Measurements from ENCODE around the gene PSMB10.

GRCh38 chr16:67964477-67965131 is 28.0 kb upstream of the PSMB10 start:
- TF ChIP-seq CTCF (IDR thresholded peaks at IDR 0.05; ENCODE audit: insufficient read depth, low read length, poor library complexity, severe bottlenecking) (no peak), EZH2phosphoT487 (conservative IDR thresholded peaks at IDR 0.05; ENCODE audit: low read length) (no peak)

All from SU-DHL-6 (cell line).